Activated CD4-positive, alpha-beta T cell treated with anti-CD3 and anti-CD28 coated beads for 36 hours (primary cell): ENCODE results near the gene TPM1. TPM values are rescaled to one million over a fixed set of nuclear protein-coding genes. Genes with fewer than 3 reads are reported as not detected.

Experiments used
- ATAC-seq: fragments of 200-7000 bp; cut with Tn5 transposase; one replicate; pipeline ENCODE4 v1.10.0; 2021; ENCODE audit warnings: mild to moderate bottlenecking, moderate library complexity
- CTCF ChIA-PET: fragments of 350-600 bp; sonication (Branson Sonifier 250); formaldehyde crosslinking; loops from one replicate; lab custom pipeline; 2021; ENCODE audit warnings: antibody characterized with exemption; lab: Charles Lee
- POLR2A ChIA-PET: fragments of 350-600 bp; sonication (Branson Sonifier 250); formaldehyde crosslinking; loops from one replicate; lab custom pipeline; 2021; ENCODE audit warnings: antibody characterized with exemption, inconsistent platforms; lab: Charles Lee
- DNase-seq: peaks from one replicate; pipeline ENCODE4 v3.0.0-alpha.2; 2020
- H3K27ac Mint-ChIP-seq: one replicate; pipeline ENCODE4 v1.8.0; 2021; ENCODE audit warnings: mixed read lengths
- H3K27me3 Mint-ChIP-seq: one replicate; pipeline ENCODE4 v1.8.0; 2021; ENCODE audit warnings: mixed read lengths
- H3K36me3 Mint-ChIP-seq: one replicate; pipeline ENCODE4 v1.8.0; 2021; ENCODE audit warnings: low read depth, mixed read lengths
- H3K4me1 Mint-ChIP-seq: one replicate; pipeline ENCODE4 v1.8.0; 2021; ENCODE audit warnings: mixed read lengths
- H3K4me3 Mint-ChIP-seq: one replicate; pipeline ENCODE4 v1.8.0; 2021; ENCODE audit warnings: mild to moderate bottlenecking, moderate library complexity, mixed read lengths
- H3K9me3 Mint-ChIP-seq: one replicate; pipeline ENCODE4 v1.8.0; 2021; ENCODE audit warnings: low read depth, mixed read lengths
- intact Hi-C, 2 experiments: fragments of 100-400 bp; cut with DNase I in 1 of 2; cut with micrococcal nuclease in 1 of 2; formaldehyde crosslinking; loops; one replicate each; pipeline versions ENCODE4 v1.14.2 to v1.15.1; 2022 to 2024; cut with DNase I, micrococcal nuclease
- total RNA-seq, 2 experiments: library from RNA; stranded (reverse); gene quantifications; one replicate each; pipeline ENCODE4 v1.2.3, GENCODE V29; 2021

Gene TPM1
- total RNA-seq, 2 experiments from 2014 or later: 7.6 to 8.9 TPM

GRCh38 chr15:63019511-63020109 lies 22.9 kb upstream of the TPM1 start:
- POLR2A ChIA-PET: no interaction called here
- CTCF ChIA-PET: interaction anchor here (1.3 to 1.7 kb wide), 2 partner anchors 28 to 112 kb away, joined by 5 to 6 read pairs; no protein-coding TSS in a partner anchor

GRCh38 chr15:63020128-63020527 lies 22.4 kb upstream of the TPM1 start:
- Mint-ChIP-seq H3K27me3 (no peaks in the 10 kb centered on the region), H3K4me1 (peaks cover 3% of the 10 kb centered on the region), H3K36me3 (no peaks in the 10 kb centered on the region), H3K9me3 (no peaks in the 10 kb centered on the region), H3K27ac (no peak overlapping the region), H3K4me3 (no peak overlapping the region)
- DNase-seq: no peak
- POLR2A ChIA-PET: no interaction called here
- no peak for ATAC-seq
- CTCF ChIA-PET: no interaction called here
- intact Hi-C loops: no loop called here

More at GRCh38 chr15:63019511-63020109, 22.9 kb upstream of the TPM1 start:
- H3K4me1 Mint-ChIP-seq: peaks cover 3% of the 10 kb centered on the region
- no peak overlapping the region for H3K4me3 Mint-ChIP-seq
- H3K9me3 Mint-ChIP-seq: no peaks in the 10 kb centered on the region
- ATAC-seq (no peak), DNase-seq (no peak)
- H3K27ac Mint-ChIP-seq: no peak overlapping the region
- H3K27me3 Mint-ChIP-seq: no peaks in the 10 kb centered on the region
- H3K36me3 Mint-ChIP-seq: no peaks in the 10 kb centered on the region
- intact Hi-C loops: no loop called here

GRCh38 chr15:63020759-63021430 lies 21.7 kb upstream of the TPM1 start:
- Mint-ChIP-seq H3K4me3 (no peak overlapping the region), H3K4me1 (no peaks in the 10 kb centered on the region), H3K36me3 (no peaks in the 10 kb centered on the region), H3K27me3 (no peaks in the 10 kb centered on the region), H3K9me3 (no peaks in the 10 kb centered on the region), H3K27ac (no peak overlapping the region)
- ChIA-PET CTCF (interaction anchor here (0.6 kb wide), 1 partner anchor 68 kb away, joined by 4 read pairs; no protein-coding TSS in a partner anchor), POLR2A (no interaction called here)
- intact Hi-C loops: no loop called here
- DNase-seq (no peak), ATAC-seq (peak; percentile 23)

DNA sequence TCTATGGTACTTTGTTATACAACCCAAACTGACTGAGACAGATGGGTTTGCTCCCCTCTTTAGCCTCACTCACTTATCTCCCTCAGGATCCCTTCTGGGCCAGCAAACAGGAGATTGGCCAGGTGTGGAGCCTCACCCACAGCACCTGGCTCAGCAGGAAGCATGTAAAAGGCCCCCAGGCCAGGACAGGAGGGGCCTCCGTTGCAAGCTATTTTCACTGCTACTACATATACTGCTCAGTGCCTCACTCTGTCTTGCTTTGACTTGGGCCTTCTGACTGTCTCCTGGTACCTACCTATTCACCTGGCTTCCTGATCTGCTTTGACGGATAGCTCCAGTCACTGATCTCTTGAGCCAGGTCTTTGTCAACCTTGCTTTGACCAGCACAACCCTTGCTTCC lies 20.4 kb upstream of the TPM1 start:
- Mint-ChIP-seq H3K27me3 (peaks cover 3% of the 10 kb centered on the region), H3K4me1 (no peaks in the 10 kb centered on the region), H3K36me3 (no peaks in the 10 kb centered on the region), H3K4me3 (no peak overlapping the region), H3K27ac (no peak overlapping the region), H3K9me3 (no peaks in the 10 kb centered on the region)
- DNase-seq (no peak), ATAC-seq (no peak)
- POLR2A ChIA-PET: no interaction called here
- CTCF ChIA-PET: no interaction called here
- intact Hi-C loops: no loop called here

- H3K4me3 Mint-ChIP-seq: no peak overlapping the region
- POLR2A ChIA-PET: no interaction called here
- CTCF ChIA-PET: interaction anchor here (0.6 kb wide), 1 partner anchor 220 kb away, joined by 3 read pairs; no protein-coding TSS in a partner anchor
These were observed 19.9 kb upstream of the TPM1 start for GRCh38 chr15:63022663-63023062.

DNA sequence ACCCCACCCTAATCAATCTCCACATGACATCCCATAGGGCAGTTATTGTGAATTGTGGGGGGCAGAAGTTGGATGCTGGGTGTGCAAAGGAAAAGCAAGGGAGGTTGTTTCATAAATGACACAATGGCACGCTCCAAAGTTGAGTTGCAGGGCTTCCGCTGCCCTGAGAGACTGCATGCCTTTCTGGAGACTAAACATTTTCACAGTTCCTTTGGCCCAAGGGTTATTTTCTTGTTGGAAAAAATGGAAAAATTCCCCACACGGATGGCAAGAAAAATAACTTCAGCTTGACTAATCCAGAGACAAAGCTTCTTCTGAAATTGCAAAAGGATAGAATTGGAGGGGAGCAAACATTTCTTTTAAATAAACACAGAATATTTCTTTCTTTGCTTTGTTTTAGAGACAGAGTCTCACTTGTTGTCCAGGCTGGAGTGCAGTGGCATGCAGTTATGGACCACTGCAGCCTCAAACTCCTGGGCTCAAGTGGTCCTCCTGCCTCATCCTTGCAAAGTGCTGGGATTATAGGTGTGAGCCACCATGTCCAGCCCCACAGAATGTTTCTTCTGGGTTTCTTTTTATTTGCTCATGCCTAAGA lies 19.1 kb upstream of the TPM1 start:
- Mint-ChIP-seq H3K4me3 (no peak overlapping the region), H3K4me1 (no peaks in the 10 kb centered on the region), H3K36me3 (no peaks in the 10 kb centered on the region), H3K27me3 (peaks cover 5% of the 10 kb centered on the region), H3K9me3 (no peaks in the 10 kb centered on the region), H3K27ac (no peak overlapping the region)
- intact Hi-C loops: no loop called here
- ChIA-PET POLR2A (no interaction called here), CTCF (interaction anchor here (0.5 to 0.7 kb wide), 3 partner anchors 219 to 736 kb away, joined by 3 to 6 read pairs (median 3); no protein-coding TSS in a partner anchor)
- DNase-seq (no peak), ATAC-seq (no peak)

More at GRCh38 chr15:63022663-63023062, 19.9 kb upstream of the TPM1 start:
- DNase-seq (no peak), ATAC-seq (no peak)
- H3K36me3 Mint-ChIP-seq: no peaks in the 10 kb centered on the region
- intact Hi-C loops: no loop called here
- H3K27ac Mint-ChIP-seq: no peak overlapping the region
- H3K9me3 Mint-ChIP-seq: no peaks in the 10 kb centered on the region
- no peaks in the 10 kb centered on the region for H3K4me1 Mint-ChIP-seq
- peaks cover 3% of the 10 kb centered on the region for H3K27me3 Mint-ChIP-seq

- DNase-seq: no peak
- Mint-ChIP-seq H3K27me3 (peaks cover 16% of the 10 kb centered on the region), H3K4me3 (no peak overlapping the region), H3K4me1 (no peaks in the 10 kb centered on the region), H3K27ac (no peak overlapping the region), H3K9me3 (no peaks in the 10 kb centered on the region), H3K36me3 (no peaks in the 10 kb centered on the region)
- ATAC-seq: no peak
- ChIA-PET CTCF (no interaction called here), POLR2A (no interaction called here)
- intact Hi-C loops: no loop called here
These were observed 17.1 kb upstream of the TPM1 start for GRCh38 chr15:63025460-63025859.

DNA sequence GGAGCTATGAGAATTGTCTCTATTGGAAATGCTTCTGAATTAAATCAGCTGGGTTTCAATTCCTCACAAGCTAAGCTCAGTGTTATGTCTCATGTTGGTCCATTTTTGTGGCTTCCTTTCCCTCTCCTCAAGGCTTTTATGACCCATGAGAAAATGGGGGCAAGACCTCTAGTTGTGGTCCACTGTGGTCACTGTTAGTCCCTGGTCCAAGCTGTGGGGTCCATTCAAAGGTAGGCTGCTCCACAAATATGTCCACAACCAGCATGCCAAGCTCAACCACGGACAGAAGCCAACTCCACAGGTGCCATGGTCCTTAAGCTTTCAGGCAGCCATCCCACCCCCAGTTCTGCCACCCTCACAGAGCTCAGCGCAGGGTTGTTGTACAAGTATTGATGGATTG lies 14.9 kb upstream of the TPM1 start:
- H3K9me3 Mint-ChIP-seq: no peaks in the 10 kb centered on the region
- H3K36me3 Mint-ChIP-seq: no peaks in the 10 kb centered on the region
- no peak overlapping the region for H3K4me3 Mint-ChIP-seq
- CTCF ChIA-PET: interaction anchor here (0.7 to 1.2 kb wide), 2 partner anchors 12 to 45 kb away, joined by 3 to 4 read pairs; no protein-coding TSS in a partner anchor
- intact Hi-C loops: no loop called here
- ATAC-seq: no peak
- DNase-seq: no peak
- no peaks in the 10 kb centered on the region for H3K4me1 Mint-ChIP-seq
- H3K27ac Mint-ChIP-seq: no peak overlapping the region
- POLR2A ChIA-PET: no interaction called here
- peaks cover 18% of the 10 kb centered on the region for H3K27me3 Mint-ChIP-seq

- intact Hi-C loops: no loop called here
- DNase-seq (no peak), ATAC-seq (no peak)
- Mint-ChIP-seq H3K4me3 (no peak overlapping the region), H3K4me1 (no peaks in the 10 kb centered on the region), H3K27ac (no peak overlapping the region), H3K27me3 (peaks cover 18% of the 10 kb centered on the region), H3K36me3 (no peaks in the 10 kb centered on the region), H3K9me3 (no peaks in the 10 kb centered on the region)
- CTCF ChIA-PET: interaction anchor here (0.7 to 1.2 kb wide), 3 partner anchors 11 to 267 kb away, joined by 3 to 5 read pairs (median 4); no protein-coding TSS in a partner anchor
- POLR2A ChIA-PET: no interaction called here
These were observed 14.0 kb upstream of the TPM1 start for GRCh38 chr15:63028442-63029110.

GRCh38 chr15:63029676-63030075 lies 12.9 kb upstream of the TPM1 start:
- H3K27me3 Mint-ChIP-seq: peaks cover 18% of the 10 kb centered on the region
- DNase-seq: no peak
- POLR2A ChIA-PET: no interaction called here

DNA sequence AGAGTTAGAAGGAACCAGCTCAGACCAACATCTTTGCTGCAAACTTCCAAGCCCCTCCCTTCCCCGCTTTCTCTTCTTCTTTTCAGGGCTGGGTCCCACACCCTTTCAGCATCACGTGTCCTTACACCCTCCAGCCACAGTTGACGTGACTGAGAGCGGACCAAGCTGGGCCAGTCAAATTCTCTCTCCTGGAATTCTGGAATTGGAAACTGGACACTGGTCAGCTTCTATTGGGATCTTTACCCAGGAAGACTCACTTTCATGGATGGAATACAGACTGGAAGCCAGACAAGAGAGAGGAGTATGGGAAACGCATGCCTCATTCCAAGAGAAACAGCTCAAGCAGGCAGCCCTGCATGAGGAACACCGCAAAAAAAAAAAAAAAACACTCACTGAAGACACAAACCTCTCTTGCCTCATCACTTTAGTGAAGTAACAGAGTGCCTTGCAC lies 12.4 kb upstream of the TPM1 start:
- Mint-ChIP-seq H3K4me1 (no peaks in the 10 kb centered on the region), H3K27me3 (peaks cover 20% of the 10 kb centered on the region), H3K4me3 (no peak overlapping the region), H3K36me3 (no peaks in the 10 kb centered on the region), H3K27ac (no peak overlapping the region), H3K9me3 (no peaks in the 10 kb centered on the region)
- ChIA-PET POLR2A (no interaction called here), CTCF (interaction anchor here (0.7 to 1.0 kb wide), 2 partner anchors 14 to 227 kb away, joined by 3 to 4 read pairs; no protein-coding TSS in a partner anchor)
- intact Hi-C loops: no loop called here
- ATAC-seq (no peak), DNase-seq (no peak)

More at GRCh38 chr15:63029676-63030075, 12.9 kb upstream of the TPM1 start:
- intact Hi-C loops: no loop called here
- no peak overlapping the region for H3K4me3 Mint-ChIP-seq
- H3K27ac Mint-ChIP-seq: no peak overlapping the region
- H3K36me3 Mint-ChIP-seq: no peaks in the 10 kb centered on the region
- no peaks in the 10 kb centered on the region for H3K4me1 Mint-ChIP-seq
- no peaks in the 10 kb centered on the region for H3K9me3 Mint-ChIP-seq
- ATAC-seq: no peak
- CTCF ChIA-PET: interaction anchor here (0.7 to 1.0 kb wide), 2 partner anchors 13 to 17 kb away, joined by 3 to 5 read pairs; no protein-coding TSS in a partner anchor
